IPS-NIHi11 (cell line): Measurements from ENCODE around the gene CORO1C.

ENCODE experiments used
- DNase-seq: peaks from one replicate; pipeline ENCODE4 v3.0.0; 2012; ENCODE audit warnings: mixed read lengths, low spot score

The CORO1C gene

DNA sequence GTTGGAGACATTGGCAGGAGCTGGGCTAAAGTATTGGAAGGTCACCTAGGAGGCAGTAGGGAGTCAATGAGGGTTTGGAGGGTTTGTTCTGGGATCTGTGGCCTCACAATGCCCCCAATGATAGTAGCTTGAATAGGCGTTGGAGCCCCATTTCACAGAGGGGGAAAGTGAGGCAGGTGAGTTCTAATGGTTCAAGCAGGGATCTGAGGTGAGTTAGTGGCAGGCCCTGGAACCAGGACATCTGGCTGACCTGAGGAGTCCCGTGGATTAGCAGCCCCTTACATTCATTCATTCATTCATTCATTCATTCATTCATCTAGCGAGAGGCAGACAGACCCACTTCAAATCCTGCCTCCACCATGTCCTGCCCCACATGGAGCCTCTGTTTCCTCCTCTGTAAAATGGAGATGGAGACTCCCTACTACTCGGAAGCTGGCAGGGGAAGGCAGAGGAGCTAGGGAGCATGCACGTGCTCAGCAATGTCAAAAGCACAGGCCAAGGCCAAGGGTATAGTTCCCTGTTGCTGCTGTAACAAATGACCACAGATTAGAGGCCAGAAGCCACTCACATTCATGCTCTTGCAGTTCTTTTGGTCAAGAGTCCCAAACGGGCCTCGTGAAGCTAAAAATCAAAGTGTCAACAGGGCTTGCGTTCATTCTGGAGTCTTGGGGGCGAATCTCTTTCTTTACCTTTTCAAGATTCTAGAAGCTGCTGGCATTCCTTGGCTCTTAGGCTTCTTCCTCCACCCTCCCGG lies 131.2 kb downstream of the CORO1C start:
- DNase-seq: no peak

DNA sequence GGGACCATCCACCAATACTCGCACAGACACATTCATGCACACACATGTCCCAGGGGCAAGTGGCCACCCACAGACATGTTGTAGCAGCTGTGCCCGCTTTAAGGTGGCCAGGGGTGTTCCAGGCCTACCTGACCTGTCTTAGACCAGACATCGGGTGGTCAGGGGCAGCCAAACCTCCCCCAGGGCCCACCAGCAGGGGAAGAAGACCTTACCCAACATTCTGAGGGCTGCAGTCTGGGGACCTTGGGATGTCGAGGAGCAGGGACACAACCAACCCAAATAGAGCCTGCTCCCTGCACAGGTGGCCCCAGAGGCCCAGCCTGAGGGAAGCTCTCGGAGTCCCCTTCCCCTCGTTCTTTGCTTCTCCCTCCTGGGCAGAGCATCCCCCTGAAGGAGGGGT lies 131.8 kb downstream of the CORO1C start:
- DNase-seq: no peak

DNA sequence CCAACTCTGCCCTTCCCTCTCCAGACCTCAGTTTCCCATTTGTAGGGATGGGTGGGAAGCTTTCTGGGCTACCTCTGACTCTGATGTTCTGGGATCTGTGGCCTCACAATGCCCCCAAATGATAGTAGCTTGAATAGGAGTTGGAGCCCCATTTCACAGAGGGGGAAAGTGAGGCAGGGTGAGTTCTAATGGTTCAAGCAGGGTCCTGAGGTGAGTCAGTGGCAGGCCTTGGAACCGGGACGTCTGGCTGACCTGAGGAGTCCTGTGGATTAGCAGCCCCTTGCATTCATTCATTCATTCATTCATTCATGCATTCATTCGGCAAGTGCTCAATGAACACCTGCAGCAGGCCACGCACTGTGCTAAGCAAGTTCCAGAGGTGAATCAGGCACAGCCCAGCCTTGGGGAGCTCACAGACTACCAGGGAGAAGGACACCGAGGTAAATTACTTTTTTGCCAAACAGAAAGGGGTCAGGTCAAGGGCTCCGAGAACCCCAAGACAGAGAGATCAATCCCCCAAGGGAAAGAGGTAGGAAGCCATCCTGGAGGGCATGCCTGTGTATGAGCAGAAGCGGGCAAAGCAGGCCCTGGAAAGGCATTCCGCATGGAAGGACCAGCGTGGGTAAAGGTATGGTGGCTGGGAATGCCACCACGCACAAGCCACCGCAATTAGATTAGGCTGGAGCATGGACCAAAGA lies 132.6 kb downstream of the CORO1C start:
- no peak for DNase-seq

DNA sequence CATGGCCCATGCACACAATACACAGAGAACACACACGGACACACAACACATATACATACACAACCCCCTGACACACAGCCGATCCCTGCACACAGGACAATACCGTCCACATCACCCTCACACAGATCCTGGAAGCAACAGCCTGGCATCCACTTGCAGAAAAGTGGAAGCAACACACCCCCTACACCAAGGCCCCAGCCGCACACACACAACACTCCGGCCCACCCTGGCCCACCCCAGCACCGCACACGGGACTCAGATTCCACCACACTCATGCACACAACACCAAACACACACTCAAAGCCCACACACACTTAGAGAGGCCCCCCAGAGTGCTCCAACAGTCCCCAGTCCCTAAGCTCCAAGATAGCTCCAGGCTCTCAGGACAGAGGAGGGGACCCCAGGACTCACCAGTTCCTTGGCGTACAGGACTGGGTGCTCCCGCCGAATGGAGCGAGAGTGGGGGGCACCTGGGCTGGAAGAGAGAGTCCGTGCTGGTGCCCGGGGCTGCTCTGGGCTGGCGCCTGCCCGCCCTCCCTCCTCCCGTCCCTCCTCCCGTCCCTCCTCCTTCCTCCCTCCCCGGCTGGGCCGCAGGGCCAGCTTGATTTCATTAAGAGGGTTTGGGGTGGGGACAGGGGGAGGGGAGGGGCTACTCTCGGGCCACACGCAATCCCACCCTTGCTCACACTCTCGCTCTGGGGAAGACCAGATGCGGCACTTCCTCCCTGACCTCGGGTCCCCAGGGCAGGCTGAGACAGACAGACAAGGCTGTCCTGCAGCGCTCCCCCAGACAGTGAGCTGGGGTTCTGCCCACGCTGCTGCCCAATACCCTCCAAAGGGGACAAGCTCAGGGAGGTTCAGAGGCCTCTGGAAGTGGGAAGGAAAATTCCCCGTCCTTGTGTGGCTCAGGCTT lies 133.5 kb downstream of the CORO1C start, which contains the start of gene TMEM119:
TSS of gene TMEM119 (minus strand) at position 526 of the 913 bp plus-strand sequence. CDS start 5,701 bp downstream, outside the sequence.
- DNase-seq: peak; percentile 59

DNA sequence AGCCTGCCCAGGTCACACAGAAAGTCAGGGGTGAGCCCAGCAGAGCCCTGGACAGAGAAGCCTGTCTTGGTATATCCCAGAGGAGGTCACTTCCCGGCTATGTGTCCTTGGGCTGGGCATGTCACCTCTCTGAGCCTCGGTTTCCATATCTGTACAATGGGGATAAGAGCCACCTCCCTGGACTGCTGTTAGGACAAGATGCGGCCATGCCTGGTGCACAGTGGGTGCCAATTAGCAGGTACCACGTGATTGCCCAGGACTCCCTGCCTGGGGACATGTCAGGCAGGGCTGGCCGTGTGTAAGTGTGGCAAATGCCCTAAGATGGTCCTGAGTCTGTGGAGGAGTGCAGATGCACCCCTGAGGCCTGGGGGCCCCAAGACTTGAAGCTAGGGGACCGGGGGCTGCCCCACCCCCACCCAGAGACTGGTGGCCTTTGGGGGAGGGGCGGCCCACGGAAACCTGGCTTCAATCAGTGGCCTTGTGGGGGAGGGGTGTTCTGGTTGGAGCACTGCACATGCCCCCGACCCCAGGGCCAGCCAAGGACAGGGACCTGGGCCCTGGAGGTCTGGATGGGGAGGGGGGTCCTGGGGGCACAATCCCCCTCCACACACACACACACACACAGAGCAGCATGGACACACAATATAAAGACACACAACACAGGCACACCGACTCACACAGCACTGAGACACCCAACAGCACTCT lies 134.3 kb downstream of the CORO1C start:
- no peak for DNase-seq

DNA sequence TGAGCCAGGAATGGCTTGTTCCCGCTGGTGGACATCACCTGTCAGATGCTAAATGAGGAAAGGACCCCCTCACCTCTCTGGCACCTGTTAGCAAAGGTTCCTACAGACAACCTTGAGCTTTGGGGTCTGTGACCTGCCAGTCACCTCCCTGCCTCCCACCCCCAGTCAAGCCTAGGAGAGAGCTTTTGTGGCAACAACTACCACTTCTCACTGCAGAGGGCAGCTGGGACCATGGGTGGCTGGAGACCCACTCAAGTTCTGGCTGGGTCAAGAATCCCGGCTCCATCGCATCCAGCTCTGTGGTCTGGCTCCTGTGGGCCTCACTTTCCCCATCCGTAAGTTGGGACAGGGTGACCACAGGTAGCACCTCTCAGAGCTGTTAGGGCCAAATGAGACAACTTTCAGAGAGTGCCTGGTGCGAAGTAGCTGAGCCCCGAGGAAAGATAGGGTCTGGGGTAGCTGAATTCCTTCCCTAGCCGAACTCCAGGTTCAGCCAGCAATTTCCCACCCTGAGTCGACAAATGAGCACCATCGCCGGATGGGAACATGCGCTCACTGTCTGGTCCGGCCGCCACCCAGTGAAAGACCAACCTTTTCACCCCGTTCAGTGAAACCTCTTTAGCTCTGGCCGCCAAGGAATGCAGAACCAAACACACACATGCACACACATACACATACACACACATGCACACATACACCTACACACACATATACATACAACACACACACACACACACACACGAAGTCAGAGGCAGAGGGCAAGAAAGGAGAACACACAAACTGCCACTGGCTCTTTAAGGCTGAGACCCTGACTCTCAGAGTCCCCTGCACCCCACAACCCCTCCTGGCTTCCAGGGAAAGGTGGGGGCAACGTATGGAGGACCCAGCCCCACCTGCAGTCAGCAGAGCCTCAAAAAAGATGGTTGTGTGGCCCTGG lies 135.3 kb downstream of the CORO1C start:
- DNase-seq: no peak
